ENCODE measurements around the gene SMAD1. TPM values are rescaled to one million over a fixed set of nuclear protein-coding genes. Genes with fewer than 3 reads are reported as not detected.

The SMAD1 gene
- total RNA-seq, 1 donor from 2014 or later = 26.8 TPM

DNA sequence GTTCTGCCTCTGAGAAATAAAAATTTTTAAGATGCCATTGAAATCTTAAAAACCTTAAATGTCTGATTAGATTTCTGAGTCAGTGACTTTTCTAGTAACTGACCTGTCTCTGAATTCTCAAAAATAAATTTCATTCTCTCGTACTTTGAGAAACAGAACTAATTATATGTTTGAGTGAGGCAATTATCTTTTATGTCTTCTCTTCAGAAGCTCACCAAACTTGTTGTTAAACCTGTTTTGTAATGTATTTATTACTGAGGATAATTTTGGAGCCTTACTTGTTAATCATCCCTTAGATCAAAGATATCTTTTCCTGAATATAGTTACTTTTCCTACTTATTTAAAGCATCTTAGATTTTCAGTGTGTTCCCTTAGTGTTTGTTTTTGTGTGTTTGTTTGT is 73.0 kb downstream of the SMAD1 start:
- Mint-ChIP-seq H3K27me3 (ENCODE audit: low read depth) (no peaks in the 10 kb centered on the region), H3K27ac (ENCODE audit: unreplicated experiment) (no peak overlapping the region), H3K4me3 (no peak overlapping the region), H3K4me1 (no peaks in the 10 kb centered on the region), H3K36me3 (ENCODE audit: low read depth) (peaks cover 39% of the 10 kb centered on the region), H3K9me3 (no peaks in the 10 kb centered on the region)
- TF ChIP-seq, protein P1, sequence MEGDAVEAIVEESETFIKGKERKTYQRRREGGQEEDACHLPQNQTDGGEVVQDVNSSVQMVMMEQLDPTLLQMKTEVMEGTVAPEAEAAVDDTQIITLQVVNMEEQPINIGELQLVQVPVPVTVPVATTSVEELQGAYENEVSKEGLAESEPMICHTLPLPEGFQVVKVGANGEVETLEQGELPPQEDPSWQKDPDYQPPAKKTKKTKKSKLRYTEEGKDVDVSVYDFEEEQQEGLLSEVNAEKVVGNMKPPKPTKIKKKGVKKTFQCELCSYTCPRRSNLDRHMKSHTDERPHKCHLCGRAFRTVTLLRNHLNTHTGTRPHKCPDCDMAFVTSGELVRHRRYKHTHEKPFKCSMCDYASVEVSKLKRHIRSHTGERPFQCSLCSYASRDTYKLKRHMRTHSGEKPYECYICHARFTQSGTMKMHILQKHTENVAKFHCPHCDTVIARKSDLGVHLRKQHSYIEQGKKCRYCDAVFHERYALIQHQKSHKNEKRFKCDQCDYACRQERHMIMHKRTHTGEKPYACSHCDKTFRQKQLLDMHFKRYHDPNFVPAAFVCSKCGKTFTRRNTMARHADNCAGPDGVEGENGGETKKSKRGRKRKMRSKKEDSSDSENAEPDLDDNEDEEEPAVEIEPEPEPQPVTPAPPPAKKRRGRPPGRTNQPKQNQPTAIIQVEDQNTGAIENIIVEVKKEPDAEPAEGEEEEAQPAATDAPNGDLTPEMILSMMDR (conservative IDR thresholded peaks at IDR 0.05) = no peak
- DNase-seq (ENCODE audit: low read depth, low spot score) = no peak

DNA sequence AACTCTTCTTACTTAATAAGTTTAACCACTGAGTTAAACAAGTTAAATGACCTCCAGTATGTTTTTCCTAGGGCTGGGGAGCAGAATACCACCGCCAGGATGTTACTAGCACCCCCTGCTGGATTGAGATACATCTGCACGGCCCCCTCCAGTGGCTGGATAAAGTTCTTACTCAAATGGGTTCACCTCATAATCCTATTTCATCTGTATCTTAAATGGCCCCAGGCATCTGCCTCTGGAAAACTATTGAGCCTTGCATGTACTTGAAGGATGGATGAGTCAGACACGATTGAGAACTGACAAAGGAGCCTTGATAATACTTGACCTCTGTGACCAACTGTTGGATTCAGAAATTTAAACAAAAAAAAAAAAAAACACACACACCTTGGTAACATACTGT is 76.1 kb downstream of the SMAD1 start:
- peaks cover 39% of the 10 kb centered on the region for H3K36me3 Mint-ChIP-seq (ENCODE audit: low read depth)
- H3K27ac Mint-ChIP-seq (ENCODE audit: unreplicated experiment) = no peak overlapping the region
- H3K4me1 Mint-ChIP-seq = no peaks in the 10 kb centered on the region
- no peak overlapping the region for H3K4me3 Mint-ChIP-seq
- DNase-seq (ENCODE audit: low read depth, low spot score) = peak; percentile 45
- H3K9me3 Mint-ChIP-seq = peaks cover 4% of the 10 kb centered on the region
- H3K27me3 Mint-ChIP-seq (ENCODE audit: low read depth) = no peaks in the 10 kb centered on the region
- TF ChIP-seq, protein P1 (conservative IDR thresholded peaks at IDR 0.05) = peak; percentile 82

- Mint-ChIP-seq H3K4me1 (no peaks in the 10 kb centered on the region), H3K4me3 (no peak overlapping the region), H3K27me3 (ENCODE audit: low read depth) (no peaks in the 10 kb centered on the region), H3K27ac (ENCODE audit: unreplicated experiment) (no peak overlapping the region), H3K9me3 (peaks cover 21% of the 10 kb centered on the region), H3K36me3 (ENCODE audit: low read depth) (peaks cover 39% of the 10 kb centered on the region)
- TF ChIP-seq, protein P1 (conservative IDR thresholded peaks at IDR 0.05) = no peak
- DNase-seq (ENCODE audit: low read depth, low spot score) = no peak
Observed at GRCh38 chr4:145563293-145563985, 81.8 kb downstream of the SMAD1 start.

- DNase-seq (ENCODE audit: low read depth, low spot score) = no peak
- H3K4me3 Mint-ChIP-seq = no peak overlapping the region
- no peaks in the 10 kb centered on the region for H3K27me3 Mint-ChIP-seq (ENCODE audit: low read depth)
- H3K4me1 Mint-ChIP-seq = no peaks in the 10 kb centered on the region
- peaks cover 37% of the 10 kb centered on the region for H3K36me3 Mint-ChIP-seq (ENCODE audit: low read depth)
- TF ChIP-seq, protein P1 (conservative IDR thresholded peaks at IDR 0.05) = no peak
- peaks cover 27% of the 10 kb centered on the region for H3K9me3 Mint-ChIP-seq
- no peak overlapping the region for H3K27ac Mint-ChIP-seq (ENCODE audit: unreplicated experiment)
Observed at GRCh38 chr4:145564540-145564939, 82.9 kb downstream of the SMAD1 start.

GRCh38 chr4:145565328-145565727 is 83.7 kb downstream of the SMAD1 start:
- no peak overlapping the region for H3K27ac Mint-ChIP-seq (ENCODE audit: unreplicated experiment)
- peaks cover 31% of the 10 kb centered on the region for H3K9me3 Mint-ChIP-seq
- no peaks in the 10 kb centered on the region for H3K4me1 Mint-ChIP-seq
- no peak overlapping the region for H3K4me3 Mint-ChIP-seq
- no peak for DNase-seq (ENCODE audit: low read depth, low spot score)
- TF ChIP-seq, protein P1 (conservative IDR thresholded peaks at IDR 0.05) = no peak
- peaks cover 33% of the 10 kb centered on the region for H3K36me3 Mint-ChIP-seq (ENCODE audit: low read depth)
- no peaks in the 10 kb centered on the region for H3K27me3 Mint-ChIP-seq (ENCODE audit: low read depth)

Data from neural crest cell (in vitro differentiated cells).